ENCODE measurements around the gene ZDHHC9.

The ZDHHC9 gene

GRCh38 chrX:129763666-129764065 lies 80.0 kb downstream of the ZDHHC9 start:
- DNase-seq (ENCODE audit: low read depth), result no peak

GRCh38 chrX:129762448-129762847 lies 81.2 kb downstream of the ZDHHC9 start:
- DNase-seq (ENCODE audit: low read depth), result no peak

DNA sequence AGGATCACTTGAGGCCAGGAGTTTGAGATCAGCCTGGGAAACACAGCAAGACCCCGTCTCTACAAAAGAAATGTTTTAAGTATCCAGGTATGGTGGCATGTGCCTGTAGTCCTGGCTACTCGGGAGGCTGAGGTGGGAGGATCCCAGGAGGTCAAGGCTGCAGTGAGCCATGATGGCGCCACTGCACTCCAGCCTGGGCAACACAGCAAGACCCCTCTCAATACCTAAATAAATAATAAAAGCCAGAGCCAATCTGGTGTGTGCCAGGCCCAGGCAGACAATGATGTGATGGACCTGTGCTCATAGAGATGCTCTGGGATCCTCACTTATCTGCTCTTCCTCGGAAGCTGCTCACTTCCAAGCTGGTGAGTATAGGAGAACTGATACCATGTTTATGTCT lies 82.1 kb downstream of the ZDHHC9 start:
- no peak for DNase-seq (ENCODE audit: low read depth)

DNA sequence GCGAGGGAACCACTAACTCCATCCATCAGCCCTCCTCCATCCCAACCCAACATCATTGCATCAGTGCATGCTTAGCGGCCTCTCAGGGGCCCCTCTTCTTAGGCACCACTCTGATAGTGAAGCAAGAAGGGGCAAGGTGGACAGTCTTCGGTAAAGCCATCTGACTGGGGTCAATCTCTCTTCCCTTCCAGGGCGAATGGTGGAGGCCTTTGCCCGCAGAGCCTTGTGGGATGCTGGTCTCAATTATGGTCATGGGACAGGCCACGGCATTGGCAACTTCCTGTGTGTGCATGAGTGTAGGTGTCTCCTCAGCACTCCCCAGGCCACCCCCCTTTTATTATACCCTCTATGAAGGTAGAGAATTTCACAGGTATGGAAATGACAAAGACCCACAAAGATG lies 82.7 kb downstream of the ZDHHC9 start:
- no peak for DNase-seq (ENCODE audit: low read depth)

DNA sequence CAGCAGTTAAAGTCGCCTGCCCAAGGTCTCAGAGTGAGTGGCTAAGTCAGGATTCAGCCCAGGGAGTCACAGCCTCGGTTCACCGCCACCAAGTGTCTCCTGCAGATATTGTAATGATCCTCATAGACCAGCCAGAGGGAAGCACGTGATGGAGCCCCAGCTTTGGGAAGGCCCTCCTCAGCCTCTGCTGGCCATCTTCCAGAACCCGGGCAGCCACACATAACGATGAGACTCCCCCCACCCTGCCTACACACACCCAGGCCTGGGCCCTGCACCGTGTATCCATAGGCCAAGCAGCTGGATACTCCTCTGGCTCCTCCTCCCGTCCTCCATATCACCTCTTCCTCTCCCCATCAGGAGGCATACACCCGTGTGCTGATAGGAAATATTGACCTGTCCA lies 83.5 kb downstream of the ZDHHC9 start:
- DNase-seq (ENCODE audit: low read depth), result no peak

DNA sequence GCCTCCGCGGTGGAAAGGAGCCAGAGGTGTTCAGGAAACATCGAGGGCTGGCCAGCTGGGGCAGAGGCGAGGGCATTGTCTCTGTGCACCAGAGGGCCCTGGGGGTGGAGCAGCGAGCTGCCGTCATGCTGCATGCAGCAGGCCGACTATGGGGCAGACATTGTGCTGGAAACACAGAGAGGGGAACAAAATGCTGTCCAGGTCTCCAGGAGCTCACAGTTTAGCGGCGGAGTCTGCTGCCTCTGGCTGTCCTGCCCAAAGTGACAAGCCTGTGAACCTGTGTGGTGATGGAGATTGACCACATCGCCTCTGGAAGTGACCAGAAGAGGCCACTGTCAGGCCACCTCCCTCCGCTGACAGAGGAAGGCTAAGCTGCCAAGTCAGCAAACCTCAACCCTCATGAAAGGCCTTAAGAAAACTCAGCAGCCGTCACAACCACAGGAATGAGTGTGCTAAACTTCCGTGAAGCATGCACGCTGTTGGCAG lies 84.1 kb downstream of the ZDHHC9 start:
- DNase-seq (ENCODE audit: low read depth), result no peak

DNA sequence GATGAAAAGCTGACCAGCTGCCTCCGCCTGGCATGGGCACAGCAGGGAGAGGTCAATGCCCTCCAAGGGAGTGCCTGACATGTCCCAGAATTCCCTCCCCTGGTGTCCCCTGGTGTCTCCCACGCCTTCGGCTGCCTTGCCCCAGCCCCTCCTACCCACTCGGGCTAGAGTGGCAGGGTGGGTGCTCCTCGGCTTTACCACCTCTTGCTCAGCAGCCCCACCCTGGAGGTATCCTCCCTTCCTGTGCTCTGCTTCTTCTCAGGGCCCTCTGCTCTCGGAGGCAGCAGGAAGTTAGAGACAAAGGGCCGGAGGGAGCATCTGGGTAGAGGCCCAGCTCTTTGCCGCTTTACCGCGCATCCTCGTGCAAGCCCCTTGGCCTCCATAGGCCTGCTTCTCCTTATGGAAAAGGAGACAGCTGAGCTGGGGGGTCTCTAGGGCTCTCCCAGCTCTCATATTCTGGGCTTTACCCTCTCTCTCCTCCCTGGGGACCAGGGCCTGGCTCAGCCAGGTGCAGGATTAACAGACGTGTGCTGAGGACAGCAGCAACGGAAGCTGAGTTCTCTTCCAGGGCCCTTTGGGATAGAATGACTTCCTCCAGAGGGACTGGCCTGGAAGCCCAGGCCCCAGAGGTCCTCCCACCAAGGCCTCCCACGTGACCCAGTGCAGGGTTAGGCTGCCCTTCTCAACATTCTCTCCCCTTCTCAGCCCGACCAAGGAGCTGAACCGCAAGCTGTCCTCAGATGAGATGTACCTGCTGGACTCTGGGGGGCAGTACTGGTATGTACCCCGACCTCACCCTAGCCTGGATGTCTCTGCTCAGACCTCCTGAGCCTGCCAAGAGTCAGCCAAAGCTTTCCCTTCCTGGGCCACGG lies 87.7 kb downstream of the ZDHHC9 start:
- no peak for DNase-seq (ENCODE audit: low read depth)

DNA sequence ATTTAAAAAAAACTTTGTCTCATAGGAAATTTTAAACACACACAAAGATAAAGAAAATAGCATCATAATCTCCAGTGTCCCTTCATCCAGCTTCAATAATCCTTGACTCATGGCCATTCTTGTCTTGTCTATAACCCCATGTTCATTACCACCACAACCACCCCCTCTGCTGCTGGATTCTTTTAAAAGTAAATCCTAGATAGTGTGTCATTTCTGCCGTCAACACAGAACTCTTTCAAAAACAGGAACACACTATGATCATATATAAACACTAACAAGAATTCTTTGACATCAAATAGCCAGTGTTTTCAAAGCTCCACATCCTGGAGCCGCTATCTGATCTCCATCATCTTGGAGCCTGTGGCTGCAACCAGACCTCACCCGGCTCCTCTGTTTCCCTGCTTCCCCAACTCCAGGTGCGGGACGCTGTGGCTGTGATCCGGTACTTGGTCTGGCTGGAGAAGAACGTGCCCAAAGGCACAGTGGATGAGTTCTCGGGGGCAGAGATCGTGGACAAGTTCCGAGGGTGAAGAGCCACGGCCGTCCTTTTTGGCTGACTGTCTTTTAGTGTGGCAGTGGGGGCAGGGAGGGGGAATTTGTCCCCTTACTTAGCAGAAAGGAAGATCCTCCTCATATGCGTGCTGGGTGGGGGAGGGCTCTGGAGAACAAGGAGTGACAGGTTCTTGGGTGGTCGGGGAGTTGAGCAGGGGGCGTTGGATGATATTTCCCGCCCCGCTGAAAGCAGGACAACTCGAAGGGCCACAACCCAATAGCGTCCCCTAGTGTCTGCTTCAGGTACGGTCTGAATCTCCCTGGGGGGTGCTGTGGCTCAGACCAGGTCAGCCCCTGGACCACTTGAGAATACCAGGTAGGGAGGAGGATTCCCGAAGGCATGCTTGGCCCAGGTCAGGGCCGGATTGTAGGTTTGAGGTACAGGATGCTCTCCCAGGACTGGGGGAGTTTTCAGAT lies 89.3 kb downstream of the ZDHHC9 start:
- no peak for DNase-seq (ENCODE audit: low read depth)

Measured in stimulated activated CD8-positive, alpha-beta memory T cell treated with anti-CD3 and anti-CD28 coated beads, Interleukin-12 subunit alpha, Interleukin-12 subunit beta, amount 100 ng/mL, for 4 hours (primary cell).